ENCODE data around the gene FNIP1.
"Not testable (repeated sequence)": the region's sequence is repeated elsewhere in the genome, so short reads cannot be mapped to it uniquely, and the experiment has no call there.

The FNIP1 gene

GRCh38 chr5:131595088-131596033, 201.5 kb downstream of the FNIP1 start:
- peak; percentile 9 to 25 for DNase-seq

- DNase-seq, result no peak
Measured at GRCh38 chr5:131593921-131594320, 202.9 kb downstream of the FNIP1 start.

GRCh38 chr5:131593436-131593835, 203.4 kb downstream of the FNIP1 start:
- not testable (repeated sequence) for DNase-seq

Data from stimulated activated CD4-positive, alpha-beta T cell treated with anti-CD3 and anti-CD28 coated beads, Interleukin-2, amount 100 ng/mL, for 24 hours (primary cell).